ENCODE data around the gene SMIM8.

Gene SMIM8

DNA sequence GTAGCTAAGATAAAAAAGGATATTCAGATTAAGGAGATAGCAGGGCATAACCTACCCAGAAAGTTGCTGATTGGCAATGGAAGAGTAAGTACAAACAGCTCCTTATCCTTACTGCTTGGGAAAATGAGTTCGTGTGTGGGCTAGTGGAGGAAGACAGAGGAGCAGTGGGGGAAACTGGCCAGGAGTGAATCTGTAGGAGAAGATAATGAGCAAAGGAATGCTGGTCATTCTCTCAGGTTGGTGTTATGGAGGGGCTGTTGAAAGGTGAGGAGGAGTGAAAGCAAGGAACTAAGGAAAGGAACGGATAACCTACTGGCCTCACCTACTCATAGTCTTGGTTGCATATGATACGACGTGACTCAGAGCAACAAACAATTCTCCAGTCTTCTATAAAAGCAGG is 14.0 kb downstream of the SMIM8 start:
- DNase-seq = no peak

DNA sequence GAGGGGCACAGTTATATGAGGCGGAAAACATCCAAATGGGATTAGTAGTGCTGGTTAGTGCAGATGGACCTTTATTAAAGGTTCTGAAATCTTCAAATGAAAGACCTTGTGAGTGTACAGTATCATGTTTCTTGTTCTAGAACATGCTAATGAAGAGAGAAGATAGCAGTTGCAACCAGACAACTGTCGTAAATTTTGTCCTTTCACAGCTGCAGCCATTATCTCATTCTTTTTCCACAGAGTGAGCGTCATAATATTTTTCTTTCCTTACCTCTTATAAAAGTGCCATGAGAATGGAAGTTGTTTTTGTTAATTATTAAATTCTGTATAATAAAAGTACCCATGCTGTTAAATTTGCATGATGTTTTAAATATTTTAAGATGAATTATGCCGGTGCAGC is 17.8 kb downstream of the SMIM8 start:
- DNase-seq = no peak

DNA sequence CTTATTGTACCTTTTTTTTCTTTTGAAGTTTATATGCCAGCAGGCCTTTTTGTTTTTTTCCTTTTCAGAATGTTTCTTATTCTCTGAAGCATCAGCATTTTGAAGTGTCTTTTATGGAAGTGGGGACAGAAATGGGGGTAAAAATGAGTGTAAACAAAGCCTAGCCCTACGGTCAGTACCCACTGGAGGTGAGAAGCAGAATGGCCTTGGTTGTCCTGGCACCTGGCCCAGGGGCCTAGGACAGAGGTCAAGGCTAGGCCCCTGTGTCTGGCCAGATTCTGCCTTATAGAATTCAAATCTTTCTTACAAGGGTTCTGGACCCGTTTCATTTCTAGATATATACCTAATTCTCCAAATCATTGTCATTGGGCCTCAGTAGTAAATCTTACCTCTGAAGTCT is 18.8 kb downstream of the SMIM8 start:
- DNase-seq = no peak

DNA sequence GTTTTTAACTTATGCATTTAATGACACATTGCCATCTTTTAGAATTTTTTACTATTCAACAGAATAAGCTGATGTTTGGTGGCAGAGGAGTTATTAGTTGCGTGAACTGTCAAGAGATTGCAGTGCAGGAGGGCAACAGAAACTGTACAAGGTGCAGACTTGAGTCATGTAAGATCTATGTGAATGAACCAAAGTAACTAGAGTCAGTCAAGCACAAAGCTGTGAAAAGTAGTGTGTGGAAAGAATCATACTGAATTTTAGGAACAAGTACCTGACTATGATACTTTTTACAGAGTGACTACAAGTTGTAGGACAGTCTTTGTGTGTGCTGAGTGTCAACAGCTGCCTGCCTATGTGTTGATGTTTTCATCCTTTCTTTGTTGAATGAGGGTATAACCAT is 19.5 kb downstream of the SMIM8 start:
- no peak for DNase-seq

DNA sequence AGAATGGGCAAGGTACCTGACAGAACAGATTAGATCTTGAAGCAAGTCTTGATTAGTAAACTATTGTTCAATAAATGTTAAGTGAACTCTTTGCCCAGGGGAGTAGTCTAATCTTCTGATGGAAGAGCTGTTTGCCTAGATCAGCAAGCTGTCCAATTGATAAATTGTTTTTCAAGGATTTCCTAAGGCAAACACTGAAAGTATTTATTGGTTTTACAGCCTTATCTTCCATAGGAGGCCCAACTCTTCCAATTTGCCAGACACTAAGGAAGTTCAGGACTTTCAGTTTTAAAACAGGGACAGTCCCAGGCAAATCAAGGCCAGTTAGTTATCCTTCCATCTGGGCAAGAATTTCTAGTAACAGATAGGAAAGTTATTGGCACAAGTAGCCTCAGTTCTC is 20.4 kb downstream of the SMIM8 start:
- no peak for DNase-seq

DNA sequence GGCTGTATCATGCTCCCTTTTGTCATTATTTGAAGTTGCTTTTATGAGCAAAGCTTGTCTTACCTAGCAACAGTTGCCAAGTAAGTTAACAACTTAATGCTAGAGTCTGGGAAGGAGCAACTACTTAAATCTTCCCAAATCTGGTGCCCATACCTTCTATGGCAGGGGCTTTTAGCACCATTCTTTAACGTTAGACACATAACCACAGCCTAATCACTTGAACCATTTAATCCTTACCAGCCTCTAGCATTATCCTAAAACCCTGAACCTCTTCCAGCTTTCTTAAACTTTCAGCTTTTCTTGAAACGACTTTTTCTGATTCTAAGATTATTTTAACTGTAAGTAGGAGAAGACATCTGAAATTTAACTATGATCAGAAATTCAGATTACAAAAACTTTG is 22.3 kb downstream of the SMIM8 start, which contains the start of gene C6orf163:
C6orf163 (plus strand) TSS at position 83 of the 400 bp plus-strand sequence; CDS start at position 370, 287 bp downstream.
- no peak for DNase-seq

DNA sequence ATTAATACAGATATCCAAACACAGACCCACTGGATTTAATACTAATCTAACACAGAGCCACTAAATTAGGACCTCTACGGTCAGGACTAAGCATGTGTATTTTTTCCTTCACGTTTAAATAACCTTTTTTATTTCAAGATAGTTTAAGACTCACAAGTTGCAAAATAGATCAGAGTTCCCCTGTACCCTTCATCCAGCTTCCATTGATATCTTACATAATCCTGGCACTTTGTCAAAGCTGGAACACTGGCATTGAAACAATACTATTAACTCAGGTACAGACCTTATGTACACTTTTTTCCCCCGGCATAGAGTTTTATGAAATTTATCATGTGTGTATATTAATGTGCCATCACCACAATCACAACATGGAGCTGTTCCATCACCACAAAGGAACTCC is 24.3 kb downstream of the SMIM8 start:
- no peak for DNase-seq

DNA sequence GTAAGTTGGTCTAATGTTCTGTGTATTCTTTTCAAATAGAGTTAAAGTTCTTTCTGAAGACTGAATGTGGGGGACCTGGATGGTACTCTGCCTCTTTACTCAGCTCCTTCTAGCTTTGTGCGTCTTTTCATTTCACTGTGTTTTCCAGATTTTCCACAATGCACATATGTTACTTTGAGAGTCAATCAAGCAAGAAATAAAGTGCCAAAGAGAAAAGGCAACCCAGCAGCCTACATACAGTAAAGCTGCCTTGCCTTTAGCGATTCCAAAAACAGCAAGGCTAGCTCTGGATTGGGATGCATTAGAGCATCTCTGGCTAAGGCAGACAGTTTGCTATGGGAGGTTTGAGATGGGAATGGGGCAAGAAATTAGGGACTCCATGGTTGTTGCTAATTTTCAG is 27.5 kb downstream of the SMIM8 start:
- DNase-seq = no peak

DNA sequence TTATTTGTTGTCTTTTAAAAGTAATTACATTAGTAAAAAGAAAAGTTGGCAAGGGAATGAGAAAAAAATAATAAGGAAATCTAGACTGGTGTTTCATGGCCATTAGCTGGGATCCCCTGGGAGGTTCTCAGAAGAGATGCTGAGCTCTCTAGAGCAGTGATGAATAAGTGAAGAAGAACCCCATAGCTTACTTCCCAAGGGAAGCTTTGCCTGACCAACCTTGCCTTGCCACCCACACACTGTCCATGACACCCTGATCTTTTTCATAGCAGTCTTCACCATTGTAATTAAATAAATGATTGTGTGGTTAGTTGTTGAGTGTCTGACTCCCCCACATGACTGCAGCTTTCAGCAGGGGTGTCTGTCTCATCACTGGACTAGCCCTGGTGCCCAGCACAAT is 28.1 kb downstream of the SMIM8 start:
- DNase-seq = no peak

DNA sequence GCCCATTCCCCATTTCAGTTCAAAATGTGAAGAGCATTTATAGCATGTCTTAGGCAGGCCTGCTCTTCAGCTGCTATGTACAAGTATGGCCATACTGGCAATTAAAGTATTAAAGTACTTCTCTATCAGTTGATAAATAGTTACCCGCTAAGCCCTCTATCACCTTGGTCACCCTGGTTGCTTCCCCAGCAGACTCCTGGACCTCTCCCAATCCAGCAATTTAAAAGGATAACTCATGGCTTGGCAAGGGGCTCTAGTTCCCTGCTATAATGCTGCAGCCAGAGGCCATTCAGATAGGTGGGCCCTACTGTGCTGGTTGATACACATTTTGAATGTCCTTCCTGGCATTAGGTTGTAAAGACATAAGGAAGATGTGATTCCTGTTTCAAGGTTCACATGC is 29.2 kb downstream of the SMIM8 start:
- no peak for DNase-seq

GRCh38 chr6:87356181-87356580 is 33.8 kb downstream of the SMIM8 start:
- no peak for DNase-seq

DNA sequence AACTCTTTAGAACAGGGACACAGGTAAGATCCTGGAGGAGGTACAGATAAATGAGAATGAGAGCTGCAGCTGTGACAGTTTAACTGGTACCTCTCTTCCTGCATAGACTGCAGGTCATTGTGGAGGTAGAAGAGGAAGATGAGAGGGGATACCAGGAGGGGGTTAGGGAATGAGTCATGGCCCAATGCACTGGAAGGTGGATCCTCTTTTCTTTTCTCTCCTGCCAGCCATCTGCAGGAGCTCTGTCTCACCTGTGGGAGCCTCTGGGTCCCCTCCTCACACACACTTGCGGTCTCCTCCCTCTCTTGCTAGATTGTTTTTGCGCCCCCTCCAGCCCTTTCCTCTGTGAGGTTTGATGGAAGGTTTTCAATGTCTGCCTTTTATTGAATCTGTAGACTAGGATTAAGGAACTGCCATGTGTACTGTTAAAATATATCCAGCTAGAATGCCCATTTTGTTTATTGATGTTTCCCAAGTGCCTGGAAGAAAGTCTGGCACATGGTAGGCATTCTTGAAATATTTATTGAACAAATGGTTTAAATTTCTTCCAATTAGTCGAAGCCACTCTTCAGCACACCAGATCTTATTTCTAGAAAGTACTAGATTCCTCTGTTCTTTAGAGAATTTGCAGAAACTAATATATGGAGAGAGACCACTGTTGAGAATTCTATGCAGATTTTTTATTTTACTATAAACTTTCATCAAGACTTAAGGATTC is 35.2 kb downstream of the SMIM8 start:
- no peak for DNase-seq

- DNase-seq = no peak
These were observed 42.3 kb downstream of the SMIM8 start for GRCh38 chr6:87364602-87365252.

DNA sequence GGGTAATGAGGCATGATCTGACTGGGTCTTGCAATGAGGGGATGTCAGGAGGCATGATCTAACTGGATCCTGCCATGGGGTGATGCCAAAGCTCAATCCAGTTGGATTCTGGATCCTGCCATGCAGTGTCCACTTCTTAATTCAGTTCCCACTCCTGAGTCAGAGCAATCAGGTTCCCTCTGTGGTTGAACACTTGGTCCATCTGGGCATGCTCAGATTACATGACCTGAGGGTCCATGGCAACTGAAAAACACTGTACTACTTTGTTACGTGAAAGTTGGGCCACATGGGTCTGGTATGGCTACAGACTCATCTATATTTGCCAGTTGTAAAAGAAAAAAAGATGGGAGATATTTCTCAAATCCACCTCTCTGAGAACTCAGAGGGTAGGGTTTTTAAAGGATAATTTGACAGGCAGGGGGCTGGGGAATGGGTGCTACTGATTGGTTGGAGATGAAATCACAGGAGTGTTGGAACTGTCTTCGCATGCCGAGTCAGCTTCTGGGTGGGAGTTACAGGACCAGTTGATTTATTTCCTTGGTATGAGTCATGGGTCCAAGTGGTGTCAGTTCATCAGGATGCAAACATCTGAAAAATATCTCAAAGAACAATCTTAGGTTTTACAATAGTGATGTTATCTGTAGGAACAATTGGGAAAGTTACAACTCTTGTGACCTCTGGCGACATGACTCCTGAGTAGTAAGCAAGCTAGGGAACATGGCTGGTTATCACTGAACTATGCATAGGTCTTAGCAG is 43.9 kb downstream of the SMIM8 start:
- no peak for DNase-seq

DNA sequence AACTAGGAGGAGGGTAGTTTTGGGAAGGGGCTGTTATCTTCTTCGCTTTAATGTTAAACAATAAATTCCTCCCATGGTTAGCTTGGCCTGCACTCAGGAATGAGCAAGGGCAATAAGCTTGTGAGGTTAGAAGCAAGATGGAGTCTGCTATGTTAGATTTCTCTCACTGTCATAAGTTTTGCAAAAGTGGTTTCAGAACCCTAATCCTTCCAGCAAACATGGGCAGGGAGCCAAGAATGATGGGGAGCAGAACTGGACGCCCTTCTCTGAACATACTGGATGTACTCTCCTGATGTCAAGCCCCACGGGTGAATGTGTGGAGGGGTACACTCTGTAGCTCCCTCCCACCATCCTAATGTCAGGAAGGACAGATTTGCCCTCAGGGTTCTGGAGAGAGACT is 44.5 kb downstream of the SMIM8 start:
- DNase-seq = no peak

GRCh38 chr6:87373377-87373776 is 51.0 kb downstream of the SMIM8 start:
- no peak for DNase-seq

GRCh38 chr6:87375315-87375714 is 52.9 kb downstream of the SMIM8 start:
- no peak for DNase-seq

DNA sequence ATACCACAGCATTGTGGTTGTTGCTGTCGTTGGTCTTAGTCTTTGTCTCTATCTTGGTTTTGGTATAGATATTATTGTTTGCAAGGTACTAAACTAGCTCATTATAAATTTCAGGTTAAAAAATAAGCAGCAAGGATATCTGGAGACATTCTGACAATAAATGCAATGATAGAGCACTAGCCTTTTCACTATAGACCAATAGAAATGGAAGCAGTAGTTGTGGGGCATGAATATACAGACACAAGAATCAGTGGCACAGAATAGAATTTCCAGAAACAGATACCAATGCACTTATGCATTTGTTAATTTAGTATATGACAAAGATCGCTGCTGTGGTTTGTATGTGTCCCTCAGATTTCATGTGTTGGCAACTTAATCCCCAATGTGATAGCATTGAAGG is 54.3 kb downstream of the SMIM8 start:
- no peak for DNase-seq

DNA sequence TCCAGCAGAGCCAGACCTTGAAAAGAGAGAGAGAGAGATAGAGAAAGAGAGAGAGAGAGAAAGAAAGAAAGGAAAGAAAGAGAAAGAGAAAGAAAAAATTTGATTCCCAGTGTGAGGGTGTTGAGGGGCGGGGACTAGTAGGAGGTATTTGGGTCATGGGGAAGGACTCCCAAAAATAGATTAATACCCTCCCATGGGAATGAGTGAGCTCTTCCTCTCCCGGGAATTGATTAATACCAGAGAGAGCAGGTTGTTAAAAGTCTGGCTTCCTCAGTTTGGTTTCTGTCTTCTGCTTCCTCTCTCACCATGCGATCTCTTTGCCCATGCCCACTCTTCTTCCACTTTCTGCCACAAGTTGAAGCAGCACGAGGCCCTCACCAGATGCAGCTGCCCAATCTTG is 56.6 kb downstream of the SMIM8 start:
- DNase-seq = no peak

GRCh38 chr6:87382861-87383260 is 60.5 kb downstream of the SMIM8 start:
- DNase-seq = no peak

GRCh38 chr6:87384038-87384437 is 61.6 kb downstream of the SMIM8 start:
- no peak for DNase-seq

DNA sequence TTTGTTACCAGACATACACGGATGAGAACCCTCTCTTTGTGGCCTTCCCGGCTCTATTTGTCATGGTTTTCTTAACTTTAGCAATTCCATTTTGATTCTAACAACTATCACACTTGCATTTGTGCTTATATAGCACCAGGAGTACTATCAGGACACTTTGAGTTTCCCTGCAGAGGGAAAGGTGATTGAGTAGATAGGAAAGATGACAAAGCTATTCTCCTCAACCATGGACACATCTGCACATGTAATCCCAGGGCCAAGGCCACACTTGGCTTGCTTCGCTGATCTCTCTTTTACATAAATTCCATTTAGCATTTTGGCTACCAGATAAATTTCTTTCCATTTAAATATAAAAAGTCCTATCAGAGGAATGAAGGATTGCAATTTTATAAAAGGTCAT is 62.1 kb downstream of the SMIM8 start:
- DNase-seq = no peak

DNA sequence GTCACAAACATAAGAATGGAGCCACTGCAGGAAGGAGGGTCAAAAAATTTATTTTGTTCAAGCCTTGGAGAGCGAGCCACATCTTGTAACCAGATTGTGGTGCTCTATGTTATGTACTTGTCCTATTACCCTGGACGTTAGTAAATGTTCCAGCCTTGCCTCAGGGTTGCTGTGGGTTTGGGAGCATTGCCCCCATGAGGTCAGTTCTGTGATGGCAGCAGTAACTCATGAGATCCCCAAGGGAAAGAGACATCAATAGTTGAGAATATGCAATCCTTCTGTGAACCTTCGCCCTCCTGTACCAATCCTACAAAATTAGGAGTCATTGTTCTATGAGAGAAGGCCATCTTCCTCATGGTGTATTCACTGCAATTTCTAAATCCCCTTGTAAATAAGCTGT is 68.9 kb downstream of the SMIM8 start:
- no peak for DNase-seq

Measured in NCI-H1048 (cell line).